GM19397 (cell line): ENCODE data around the gene TMEM232.

Source experiments
- ATAC-seq: cut with Tn5 transposase; IDR thresholded peaks from one replicate; pipeline ENCODE4 v1.9.1; 2021; ENCODE audit warnings: mild to moderate bottlenecking, moderate library complexity; ENCODE audit not compliant: unreplicated experiment

TMEM232 gene

DNA sequence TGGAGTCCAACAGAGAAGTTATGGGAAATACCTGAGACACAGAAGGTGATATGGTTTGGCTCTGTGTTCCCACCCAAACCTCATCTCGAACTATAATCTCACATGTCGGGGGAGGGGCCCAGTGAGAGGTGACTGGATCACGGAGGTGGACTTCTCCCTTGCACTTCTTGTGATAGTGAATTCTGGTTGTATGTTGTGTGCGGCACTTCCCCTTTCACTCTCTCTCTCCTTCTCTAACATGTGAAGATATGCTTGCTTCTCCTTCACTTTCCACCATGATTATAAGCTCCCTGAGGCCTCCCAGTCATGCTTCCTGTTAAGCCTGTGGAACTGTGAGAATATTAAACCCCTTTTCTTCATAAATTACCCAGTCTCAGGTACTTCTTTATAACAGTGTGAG, 96.1 kb downstream of the TMEM232 start:
- no peak for ATAC-seq

GRCh38 chr5:110625376-110625999, 101.0 kb downstream of the TMEM232 start:
- ATAC-seq = no peak

- no peak for ATAC-seq
Measured at GRCh38 chr5:110623874-110624273, 102.6 kb downstream of the TMEM232 start.

DNA sequence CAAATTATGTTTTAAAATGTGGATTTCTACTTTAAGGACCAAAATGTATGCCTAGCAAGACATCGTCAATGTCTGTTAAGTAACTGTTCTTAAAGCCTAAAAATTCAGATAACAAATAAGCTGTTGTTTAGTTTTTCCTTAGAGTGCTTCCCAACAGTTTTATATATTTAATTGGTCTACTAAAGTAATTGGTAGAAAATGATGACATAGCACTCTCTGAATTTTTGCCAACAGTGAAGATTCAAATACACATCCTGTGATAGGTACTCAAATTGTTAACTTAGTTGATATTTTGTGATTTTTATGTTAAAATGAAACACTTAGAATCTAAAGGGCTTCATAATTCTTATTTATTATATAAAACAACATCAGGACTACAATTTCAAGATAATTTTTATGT, 107.5 kb downstream of the TMEM232 start:
- ATAC-seq = no peak

- ATAC-seq = no peak
Measured at GRCh38 chr5:110616009-110616408, 110.5 kb downstream of the TMEM232 start.

DNA sequence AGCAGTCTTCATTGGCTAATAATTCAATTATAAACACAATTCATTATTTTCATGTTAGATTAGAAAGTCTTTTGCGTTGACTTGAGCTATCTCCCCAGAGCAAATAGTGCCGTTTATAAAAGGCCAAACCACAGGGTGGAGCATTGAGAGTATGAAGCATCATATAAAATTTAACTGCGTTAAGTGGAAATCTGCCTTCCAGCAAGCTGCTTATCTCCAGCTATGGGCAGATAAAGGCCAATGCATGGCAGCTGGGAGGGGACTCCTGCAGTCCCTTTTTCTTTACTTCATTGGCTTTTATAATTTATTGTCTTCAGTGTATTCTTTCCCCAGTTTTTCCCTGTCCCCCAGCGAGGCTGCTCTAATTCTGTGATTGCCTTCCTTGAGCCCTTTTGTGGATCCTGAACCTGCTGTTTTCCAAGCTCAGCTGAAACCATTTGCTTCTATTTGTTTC, 113.7 kb downstream of the TMEM232 start:
- no peak for ATAC-seq

DNA sequence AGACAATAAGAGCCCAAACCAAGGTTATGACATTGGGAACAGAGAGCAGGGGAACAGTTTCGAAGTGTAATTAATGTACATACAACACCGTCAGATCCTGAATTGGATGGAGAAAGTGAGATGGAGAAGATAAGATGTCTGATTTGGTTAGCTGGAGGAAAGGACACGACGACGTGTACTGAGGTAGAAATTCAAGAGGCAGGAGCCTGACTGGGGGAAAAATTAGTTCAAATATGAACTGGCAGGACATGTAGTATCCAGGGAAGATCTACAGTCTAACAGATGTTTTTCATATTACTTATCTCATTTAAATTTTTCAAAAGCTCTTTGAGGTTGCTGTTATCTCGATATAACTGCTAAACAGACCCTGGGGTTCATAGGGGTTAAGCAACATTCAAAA, 114.7 kb downstream of the TMEM232 start:
- no peak for ATAC-seq

DNA sequence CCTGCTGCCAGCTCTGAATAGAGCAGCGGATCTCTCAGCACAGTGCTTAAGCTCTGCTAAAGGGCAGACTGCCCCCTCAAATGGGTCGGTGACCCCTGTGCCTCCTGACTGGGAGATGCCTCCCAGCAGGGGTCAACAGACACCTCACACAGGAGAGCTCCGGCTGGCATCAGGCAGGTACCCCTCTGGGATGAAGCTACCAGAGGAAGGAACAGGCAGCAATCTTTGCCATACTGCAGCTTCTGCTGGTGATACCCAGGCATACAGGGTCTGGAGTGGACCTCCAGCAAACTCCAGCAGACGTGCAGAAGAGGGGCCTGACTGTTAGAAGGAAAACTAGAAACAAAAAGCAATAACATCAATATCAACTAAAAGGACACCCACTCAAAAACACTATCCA, 131.6 kb downstream of the TMEM232 start:
- ATAC-seq = no peak

- ATAC-seq = no peak
Measured at GRCh38 chr5:110590187-110590586, 136.3 kb downstream of the TMEM232 start.

- no peak for ATAC-seq
Measured at GRCh38 chr5:110588286-110588980, 138.0 kb downstream of the TMEM232 start.

GRCh38 chr5:110580625-110581024, 145.8 kb downstream of the TMEM232 start:
- no peak for ATAC-seq

DNA sequence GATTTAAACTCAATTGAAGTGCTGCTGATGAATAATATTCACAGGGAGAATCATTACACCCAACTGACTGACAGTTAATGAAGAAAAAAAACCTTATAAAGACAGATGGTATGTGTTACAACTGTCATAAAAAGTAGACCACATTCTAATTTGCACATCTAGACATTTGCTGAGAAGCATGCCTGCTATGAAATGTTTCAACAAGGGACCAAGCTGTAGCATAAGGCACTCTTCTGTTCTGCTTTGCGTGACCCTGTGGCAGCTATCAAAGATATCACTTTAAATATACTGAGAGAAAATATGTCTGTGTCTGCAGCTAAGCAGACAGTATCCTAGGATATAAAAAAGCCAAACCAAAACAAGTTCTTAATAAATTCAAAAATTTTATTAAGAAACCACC, 153.7 kb downstream of the TMEM232 start:
- no peak for ATAC-seq

DNA sequence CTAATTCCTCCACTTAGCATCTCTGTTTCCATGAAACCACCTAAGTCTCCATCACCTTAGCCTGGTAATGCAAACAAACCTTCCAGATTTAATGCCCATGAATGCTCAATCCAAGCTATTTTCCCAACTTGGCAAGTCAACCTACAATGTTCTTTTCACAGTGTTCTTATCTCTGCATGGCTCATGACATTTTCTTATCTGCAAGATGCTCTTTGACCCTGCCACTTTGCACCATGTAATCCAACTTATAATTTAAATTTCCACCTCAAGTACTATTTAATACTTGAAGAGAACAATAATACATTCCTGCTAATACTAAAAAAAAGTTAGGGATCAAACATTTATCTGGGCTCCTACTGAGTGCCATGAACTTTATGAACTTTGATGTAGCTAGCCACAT, 164.3 kb downstream of the TMEM232 start:
- ATAC-seq = no peak

- no peak for ATAC-seq
Measured at GRCh38 chr5:110561510-110561909, 165.0 kb downstream of the TMEM232 start.

- ATAC-seq = no peak
Measured at GRCh38 chr5:110549301-110549700, 177.2 kb downstream of the TMEM232 start.

DNA sequence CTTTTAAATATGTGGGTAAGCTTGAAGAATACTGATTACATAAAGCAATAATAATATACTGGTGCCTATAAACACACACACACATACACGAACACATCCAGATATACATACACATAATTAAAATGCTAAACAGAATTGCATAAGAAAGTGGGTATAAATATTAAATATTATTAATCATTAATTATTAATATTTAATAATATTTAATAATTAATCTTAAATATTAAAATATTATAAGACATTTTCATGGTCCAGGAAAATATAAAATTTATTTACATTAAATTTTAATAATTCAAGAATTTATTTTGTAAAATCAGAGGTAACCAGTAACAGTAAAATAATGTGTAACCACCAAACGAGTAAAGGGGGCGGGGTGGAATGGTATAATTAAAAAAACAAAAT, 178.3 kb downstream of the TMEM232 start:
- ATAC-seq = no peak

- no peak for ATAC-seq
Measured at GRCh38 chr5:110547495-110547894, 179.0 kb downstream of the TMEM232 start.

- ATAC-seq = no peak
Measured at GRCh38 chr5:110545716-110546115, 180.8 kb downstream of the TMEM232 start.

DNA sequence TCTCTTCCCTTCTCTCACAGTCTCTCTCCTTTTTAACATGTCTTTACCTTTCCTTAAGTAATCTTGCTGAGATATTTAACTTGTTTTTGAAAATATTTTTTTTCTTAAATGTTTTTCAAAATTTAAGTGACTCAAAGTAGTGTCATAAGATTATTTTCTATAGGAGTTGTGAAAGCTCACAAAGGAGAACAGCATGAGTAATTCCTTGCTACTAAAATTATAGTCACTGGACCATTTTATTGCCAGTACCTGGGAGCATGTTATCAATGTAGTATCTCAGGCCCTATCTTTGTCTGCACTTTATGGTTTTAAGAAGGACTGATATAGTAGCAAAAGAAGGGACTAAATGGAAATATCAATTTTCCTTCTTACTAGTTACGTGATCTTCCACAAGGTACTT, 181.9 kb downstream of the TMEM232 start:
- ATAC-seq = no peak

- no peak for ATAC-seq
Measured at GRCh38 chr5:110542949-110543348, 183.5 kb downstream of the TMEM232 start.

DNA sequence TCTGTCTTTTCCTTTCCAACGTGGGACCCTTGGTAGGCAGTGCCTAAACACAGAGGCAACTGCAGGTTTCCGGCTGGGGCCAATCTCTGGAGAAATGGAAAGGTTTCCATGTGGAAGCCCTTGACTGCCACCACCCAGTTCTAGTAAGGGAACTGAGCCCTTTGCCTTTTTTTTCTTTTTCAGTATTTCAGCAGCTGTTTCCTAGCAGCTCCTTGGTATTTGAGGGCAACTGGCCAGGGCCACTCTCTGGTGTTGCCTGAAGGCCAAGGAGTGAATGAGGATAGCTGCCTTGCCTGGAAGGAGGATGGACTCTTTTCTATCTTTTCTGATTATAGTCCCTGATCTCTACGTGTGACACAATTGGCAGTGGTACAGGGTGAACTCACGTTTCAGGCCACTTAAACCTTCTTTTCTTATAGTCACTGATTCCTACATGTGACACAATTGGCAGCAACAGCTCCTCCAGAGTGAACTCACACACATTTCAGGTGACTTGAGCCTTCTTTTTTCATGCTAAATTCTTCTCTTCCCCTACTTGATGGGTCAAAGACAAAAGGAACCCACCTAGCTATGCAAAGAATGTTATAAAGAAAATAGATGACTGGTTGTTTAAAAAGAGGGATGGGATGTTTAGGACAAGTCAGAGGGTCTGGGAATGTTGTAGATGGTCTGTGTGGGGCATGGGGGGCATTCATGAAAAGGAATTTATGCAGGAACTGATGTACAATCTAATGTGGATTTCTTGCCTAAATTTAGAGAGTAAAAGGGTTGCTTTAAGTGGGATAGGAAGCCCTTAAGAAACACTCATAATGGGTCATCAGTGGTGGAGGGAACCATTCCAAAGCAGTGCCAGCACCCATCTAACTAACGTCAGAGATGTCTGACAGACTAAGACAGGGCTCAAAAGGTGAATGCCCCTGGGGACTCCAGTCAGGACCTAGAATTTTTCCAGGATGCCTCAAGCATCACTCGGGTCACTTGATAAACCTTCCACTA, 190.1 kb downstream of the TMEM232 start:
- no peak for ATAC-seq
